ENCODE measurements around the gene ANK3. TPM values are rescaled to one million over a fixed set of nuclear protein-coding genes. Genes with fewer than 3 reads are reported as not detected.

The ANK3 gene
- total RNA-seq, 4 donors from 2014 or later = 86.3 to 224 (median 139) TPM

DNA sequence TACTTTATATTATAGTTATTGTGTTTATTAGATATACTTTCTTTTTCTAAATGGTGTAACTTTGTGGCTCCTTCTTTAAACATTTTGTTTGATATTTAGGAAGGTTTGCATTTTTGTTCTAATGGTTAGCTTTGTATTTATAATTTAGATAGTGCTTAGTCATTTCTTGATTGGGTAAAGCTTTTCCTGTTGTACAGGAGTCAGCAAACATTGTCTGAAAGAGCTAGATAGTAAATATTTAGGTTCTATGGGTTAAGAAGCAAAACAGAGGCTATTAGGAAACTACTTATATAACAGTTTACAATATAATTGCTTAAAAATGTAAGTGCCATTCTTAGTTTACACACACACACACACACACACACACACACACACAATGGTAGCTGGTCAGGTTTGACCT is 412.8 kb downstream of the ANK3 start:
- Histone ChIP-seq H3K9me3 (peaks cover 0 to 39% (median 9%) of the 10 kb centered on the region in 4 donors), H3K27ac (no peak overlapping the region), H3K36me3 (no peaks in the 10 kb centered on the region), H3K27me3 (no peaks in the 10 kb centered on the region), H3K4me1 (peaks cover 0 to 4% (median 0%) of the 10 kb centered on the region in 4 donors), H3K4me3 (no peak overlapping the region)
- TF ChIP-seq EP300 (IDR thresholded peaks at IDR 0.05) (no peak), POLR2A (IDR thresholded peaks at IDR 0.05) (no peak)
- TF ChIP-seq, protein P1, sequence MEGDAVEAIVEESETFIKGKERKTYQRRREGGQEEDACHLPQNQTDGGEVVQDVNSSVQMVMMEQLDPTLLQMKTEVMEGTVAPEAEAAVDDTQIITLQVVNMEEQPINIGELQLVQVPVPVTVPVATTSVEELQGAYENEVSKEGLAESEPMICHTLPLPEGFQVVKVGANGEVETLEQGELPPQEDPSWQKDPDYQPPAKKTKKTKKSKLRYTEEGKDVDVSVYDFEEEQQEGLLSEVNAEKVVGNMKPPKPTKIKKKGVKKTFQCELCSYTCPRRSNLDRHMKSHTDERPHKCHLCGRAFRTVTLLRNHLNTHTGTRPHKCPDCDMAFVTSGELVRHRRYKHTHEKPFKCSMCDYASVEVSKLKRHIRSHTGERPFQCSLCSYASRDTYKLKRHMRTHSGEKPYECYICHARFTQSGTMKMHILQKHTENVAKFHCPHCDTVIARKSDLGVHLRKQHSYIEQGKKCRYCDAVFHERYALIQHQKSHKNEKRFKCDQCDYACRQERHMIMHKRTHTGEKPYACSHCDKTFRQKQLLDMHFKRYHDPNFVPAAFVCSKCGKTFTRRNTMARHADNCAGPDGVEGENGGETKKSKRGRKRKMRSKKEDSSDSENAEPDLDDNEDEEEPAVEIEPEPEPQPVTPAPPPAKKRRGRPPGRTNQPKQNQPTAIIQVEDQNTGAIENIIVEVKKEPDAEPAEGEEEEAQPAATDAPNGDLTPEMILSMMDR (IDR thresholded peaks at IDR 0.05) = no peak
- no peak for DNase-seq (ENCODE audit: low spot score in 2 of 2)

Small RNAs within 50 kb of the gene (small RNA-seq; reads per million reads assigned to genes)
- not detected for gene RF00019

All from tibial nerve (tissue), 4 donors.